PC-3 (cell line): ENCODE data around the gene SDSL. TPM values are rescaled to one million over a fixed set of nuclear protein-coding genes. Genes with fewer than 3 reads are reported as not detected.

Experiments
- ATAC-seq: fragments of 200-7000 bp; cut with Tn5 transposase; 2 replicates; pipeline ENCODE4 v1.9.1; 2020; ENCODE audit warnings: mild to moderate bottlenecking, moderate library complexity
- BruUV-seq: library from RNA; stranded (reverse); fragments of 400-500 nt; replicated peaks from 2 replicates; lab custom pipeline; 2021; lab: Mats Ljungman, UMichigan
- CTCF ChIA-PET: fragments of 300-600 bp; sonication (Branson Sonifier 250); formaldehyde crosslinking; loops from one replicate; lab custom pipeline; 2022; ENCODE audit warnings: antibody characterized with exemption; lab: Charles Lee
- POLR2A ChIA-PET: fragments of 300-600 bp; sonication (Branson Sonifier 250); formaldehyde crosslinking; loops from one replicate; lab custom pipeline; 2022; ENCODE audit warnings: antibody characterized with exemption; ENCODE audit not compliant: unreplicated experiment; lab: Charles Lee
- DNase-seq: peaks from one replicate; pipeline ENCODE4 v3.0.0-alpha.2; 2015
- H2AFZ ChIP-seq: fragments of 300-600 bp; sonication (generic); 2 replicates; pipeline ENCODE4 v1.6.0; 2016; ENCODE audit warnings: antibody characterized with exemption, low read length
- H3F3A ChIP-seq: fragments of 300-600 bp; sonication (generic); one replicate; pipeline ENCODE4 v1.6.0; 2017; ENCODE audit warnings: antibody characterized with exemption, low read length, control low read depth, mild to moderate bottlenecking; ENCODE audit not compliant: unreplicated experiment
- H3K27ac ChIP-seq: fragments of 300-600 bp; sonication (generic); 2 replicates; pipeline ENCODE4 v1.5.1; 2016; ENCODE audit warnings: mild to moderate bottlenecking, low read length
- H3K27me3 ChIP-seq: fragments of 300-600 bp; sonication (generic); 2 replicates; pipeline ENCODE4 v1.6.1; 2016; ENCODE audit warnings: low read length, mixed read lengths
- H3K36me3 ChIP-seq: fragments of 300-600 bp; sonication (generic); 2 replicates; pipeline ENCODE4 v1.6.1; 2016; ENCODE audit warnings: low read depth, mixed run types, low read length, mixed read lengths
- H3K4me1 ChIP-seq: fragments of 300-600 bp; sonication (generic); 2 replicates; pipeline ENCODE4 v1.5.1; 2016; ENCODE audit warnings: low read length; ENCODE audit not compliant: insufficient read depth
- H3K4me2 ChIP-seq: fragments of 300-600 bp; sonication (generic); 2 replicates; pipeline ENCODE4 v1.6.0; 2016; ENCODE audit warnings: low read length
- H3K4me3 ChIP-seq: fragments of 300-600 bp; sonication (generic); 2 replicates; pipeline ENCODE4 v1.5.1; 2016; ENCODE audit warnings: mild to moderate bottlenecking, low read length, mixed read lengths
- H3K79me2 ChIP-seq: fragments of 300-600 bp; sonication (generic); 2 replicates; pipeline ENCODE4 v1.6.1; 2017; ENCODE audit warnings: low read length, mixed read lengths
- H3K9ac ChIP-seq: fragments of 300-600 bp; sonication (generic); 2 replicates; pipeline ENCODE4 v1.6.0; 2016; ENCODE audit warnings: mild to moderate bottlenecking, low read length
- H3K9me2 ChIP-seq: fragments of 300-600 bp; sonication (generic); replicated peaks from 2 replicates; pipeline ENCODE4 v1.6.1; 2016; ENCODE audit warnings: mixed run types, low read length, mixed read lengths
- H3K9me3 ChIP-seq: fragments of 300-600 bp; sonication (generic); 2 replicates; pipeline ENCODE4 v1.6.1; 2016; ENCODE audit warnings: low read length, mixed read lengths
- H4K20me1 ChIP-seq: fragments of 300-600 bp; sonication (generic); 2 replicates; pipeline ENCODE4 v1.6.1; 2016; ENCODE audit warnings: low read length, mixed read lengths
- EZH2 ChIP-seq: fragments of 300-600 bp; sonication (generic); IDR thresholded peaks from one replicate; pipeline ENCODE4 v1.6.1; 2017; ENCODE audit warnings: antibody characterized with exemption, mild to moderate bottlenecking, low read length; ENCODE audit not compliant: unreplicated experiment
- EZH2phosphoT487 ChIP-seq: fragments of 300-600 bp; sonication (generic); IDR thresholded peaks from 2 replicates; pipeline ENCODE4 v1.6.1; 2018; ENCODE audit warnings: mild to moderate bottlenecking, antibody characterized with exemption, low read length, borderline replicate concordance
- intact Hi-C: fragments of 100-400 bp; cut with micrococcal nuclease; formaldehyde crosslinking; loops from 2 replicates; pipeline ENCODE4 v1.9.0; 2023
- total RNA-seq: library from RNA; depleted of rRNA; stranded (reverse); fragments of >200 nt; gene quantifications from 2 replicates; pipeline ENCODE4 v1.2.3, GENCODE V29; 2014
- TF ChIP-seq, protein P1 (sequence below): fragments of 300-600 bp; sonication (generic); conservative IDR thresholded peaks from 2 replicates; pipeline ENCODE4 v1.5.1; 2017; ENCODE audit warnings: antibody characterized with exemption, low read depth, mild to moderate bottlenecking, low read length

SDSL gene
- total RNA-seq, 1 experiment from 2014 or later, result 14.0 TPM

DNA sequence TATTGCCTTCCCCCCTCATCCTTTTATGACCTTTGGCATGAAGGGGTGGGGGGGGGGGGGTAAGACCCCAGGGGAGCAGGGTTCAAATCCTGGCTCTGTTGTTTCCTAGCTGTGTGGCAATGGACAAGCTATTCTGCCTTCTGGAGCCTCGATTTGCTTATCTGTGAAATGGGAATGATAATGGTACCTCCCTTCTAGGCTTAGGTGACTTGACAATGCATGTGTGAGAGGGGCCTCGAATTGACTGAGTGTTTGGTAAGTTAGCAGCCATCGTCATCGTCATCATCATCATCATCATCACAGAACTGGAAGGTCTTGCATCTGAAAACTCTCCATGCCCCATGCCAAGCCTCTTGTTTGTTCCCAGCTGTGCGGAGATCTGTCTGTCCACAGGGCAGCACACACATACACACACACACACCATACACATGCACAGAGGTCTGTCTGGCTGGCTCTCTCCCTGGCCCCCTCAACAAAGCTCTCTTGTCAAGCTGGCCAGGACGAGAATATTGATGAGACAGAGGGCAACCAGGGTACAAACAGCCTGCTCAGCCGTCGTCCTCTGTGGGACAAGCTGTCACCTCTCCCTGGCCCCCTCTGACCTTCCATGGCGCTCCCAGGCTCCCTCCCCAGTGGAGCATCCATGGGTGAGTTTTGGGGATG is 12.6 kb upstream of the SDSL start:
- H3K9ac ChIP-seq, result no peak overlapping the region
- DNase-seq (no peak), ATAC-seq (no peak)
- ChIA-PET CTCF (no interaction called here), POLR2A (no interaction called here)
- H3K9me3 ChIP-seq, result no peaks in the 10 kb centered on the region
- no TSS peak for BruUV-seq
- H3K27me3 ChIP-seq, result no peaks in the 10 kb centered on the region
- no peaks in the 10 kb centered on the region for H3K36me3 ChIP-seq
- H3K27ac ChIP-seq, result no peak overlapping the region
- intact Hi-C loops, result no loop called here
- TF ChIP-seq EZH2phosphoT487 (no peak), EZH2 (no peak)
- TF ChIP-seq, protein P1, sequence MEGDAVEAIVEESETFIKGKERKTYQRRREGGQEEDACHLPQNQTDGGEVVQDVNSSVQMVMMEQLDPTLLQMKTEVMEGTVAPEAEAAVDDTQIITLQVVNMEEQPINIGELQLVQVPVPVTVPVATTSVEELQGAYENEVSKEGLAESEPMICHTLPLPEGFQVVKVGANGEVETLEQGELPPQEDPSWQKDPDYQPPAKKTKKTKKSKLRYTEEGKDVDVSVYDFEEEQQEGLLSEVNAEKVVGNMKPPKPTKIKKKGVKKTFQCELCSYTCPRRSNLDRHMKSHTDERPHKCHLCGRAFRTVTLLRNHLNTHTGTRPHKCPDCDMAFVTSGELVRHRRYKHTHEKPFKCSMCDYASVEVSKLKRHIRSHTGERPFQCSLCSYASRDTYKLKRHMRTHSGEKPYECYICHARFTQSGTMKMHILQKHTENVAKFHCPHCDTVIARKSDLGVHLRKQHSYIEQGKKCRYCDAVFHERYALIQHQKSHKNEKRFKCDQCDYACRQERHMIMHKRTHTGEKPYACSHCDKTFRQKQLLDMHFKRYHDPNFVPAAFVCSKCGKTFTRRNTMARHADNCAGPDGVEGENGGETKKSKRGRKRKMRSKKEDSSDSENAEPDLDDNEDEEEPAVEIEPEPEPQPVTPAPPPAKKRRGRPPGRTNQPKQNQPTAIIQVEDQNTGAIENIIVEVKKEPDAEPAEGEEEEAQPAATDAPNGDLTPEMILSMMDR, result no peak
- H3K79me2 ChIP-seq, result no peaks in the 10 kb centered on the region
- peaks cover 7% of the 10 kb centered on the region for H3K4me1 ChIP-seq
- H3K4me3 ChIP-seq, result no peak overlapping the region
- H3K9me2 ChIP-seq, result no peaks in the 10 kb centered on the region
- no peaks in the 10 kb centered on the region for H3F3A ChIP-seq
- H2AFZ ChIP-seq, result no peak overlapping the region
- H4K20me1 ChIP-seq, result no peaks in the 10 kb centered on the region
- no peak overlapping the region for H3K4me2 ChIP-seq

DNA sequence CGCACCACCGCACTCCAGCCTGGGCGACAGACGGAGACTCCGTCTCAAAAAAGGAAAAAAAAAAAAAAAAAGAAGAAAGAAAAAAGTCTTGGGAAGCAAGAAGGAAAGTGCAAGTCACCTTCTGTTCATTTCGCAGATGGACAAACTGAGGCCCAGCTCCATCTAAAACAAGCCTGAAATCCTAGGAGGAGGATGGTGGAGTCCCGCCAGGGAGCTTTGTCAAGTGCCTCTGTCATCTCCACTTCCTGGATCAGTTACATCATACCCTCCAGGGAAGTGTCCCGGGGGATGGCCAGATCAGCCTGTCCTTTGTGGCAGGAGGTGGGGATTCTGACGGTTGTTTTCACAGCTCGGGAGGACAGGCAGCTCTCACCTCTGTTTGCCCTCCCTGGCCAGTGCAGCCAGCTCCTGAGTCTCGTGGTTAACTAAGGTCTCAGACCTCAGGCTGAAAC is 8.7 kb upstream of the SDSL start:
- no peak overlapping the region for H3K9ac ChIP-seq
- peak; percentile 46; the same call in 1 of the 2 replicates for ATAC-seq
- DNase-seq, result peak; percentile 25
- no peaks in the 10 kb centered on the region for H3K27me3 ChIP-seq
- intact Hi-C loops, result no loop called here
- H3K36me3 ChIP-seq, result no peaks in the 10 kb centered on the region
- no peaks in the 10 kb centered on the region for H4K20me1 ChIP-seq
- peak overlapping the region; percentile 45; the same call in 1 of the 2 replicates for H2AFZ ChIP-seq
- no peaks in the 10 kb centered on the region; the same call in 1 of the 2 replicates for H3K4me1 ChIP-seq
- no peaks in the 10 kb centered on the region for H3K9me3 ChIP-seq
- TF ChIP-seq EZH2phosphoT487, result no peak
- TF ChIP-seq EZH2, result no peak
- no peak overlapping the region for H3K4me2 ChIP-seq
- no peaks in the 10 kb centered on the region for H3K79me2 ChIP-seq
- H3K9me2 ChIP-seq, result no peaks in the 10 kb centered on the region
- BruUV-seq, result no TSS peak
- ChIA-PET POLR2A (no interaction called here), CTCF (no interaction called here)
- H3K27ac ChIP-seq, result no peak overlapping the region
- H3F3A ChIP-seq, result no peaks in the 10 kb centered on the region
- no peak overlapping the region for H3K4me3 ChIP-seq

DNA sequence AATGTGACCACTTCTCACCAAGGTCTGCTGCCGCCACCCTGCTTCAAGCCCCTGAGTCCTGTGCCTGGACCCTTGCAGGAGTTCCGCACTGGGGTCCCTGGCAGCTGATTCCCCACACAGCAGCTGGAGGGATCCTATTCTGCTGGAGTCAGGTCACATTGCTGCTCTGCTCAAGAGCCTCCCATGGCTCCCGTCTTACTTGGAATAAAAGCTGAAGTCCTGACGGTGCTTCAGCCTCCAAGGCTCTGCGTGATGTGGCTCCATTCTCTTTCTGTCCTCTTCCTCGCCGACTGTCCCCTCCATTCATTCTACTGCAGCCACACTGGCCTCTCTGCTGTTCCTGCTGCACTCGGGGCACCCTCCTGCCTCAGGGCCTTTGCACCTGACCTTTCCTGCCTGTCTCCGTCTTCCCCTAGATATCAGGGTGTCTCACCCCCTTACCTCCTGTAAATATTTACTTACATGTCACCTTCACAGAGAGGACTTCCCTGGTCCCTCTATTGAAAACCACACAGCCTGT is 7.6 kb upstream of the SDSL start:
- no peak overlapping the region for H2AFZ ChIP-seq
- no peak overlapping the region for H3K4me3 ChIP-seq
- no peaks in the 10 kb centered on the region for H3K79me2 ChIP-seq
- no peaks in the 10 kb centered on the region for H3K36me3 ChIP-seq
- intact Hi-C loops, result no loop called here
- H3K4me1 ChIP-seq, result no peaks in the 10 kb centered on the region; the same call in 1 of the 2 replicates
- POLR2A ChIA-PET, result no interaction called here
- H3K27ac ChIP-seq, result no peak overlapping the region
- no peaks in the 10 kb centered on the region for H3K27me3 ChIP-seq
- no peak for TF ChIP-seq EZH2phosphoT487
- TF ChIP-seq, protein P1, result no peak
- no peak for TF ChIP-seq EZH2
- no peaks in the 10 kb centered on the region for H3F3A ChIP-seq
- H4K20me1 ChIP-seq, result no peaks in the 10 kb centered on the region
- no peak overlapping the region for H3K4me2 ChIP-seq
- ATAC-seq (no peak), DNase-seq (no peak)
- no peaks in the 10 kb centered on the region for H3K9me2 ChIP-seq
- no peaks in the 10 kb centered on the region for H3K9me3 ChIP-seq
- CTCF ChIA-PET, result interaction anchor here (0.6 kb wide), 1 partner anchor 79 kb away, joined by 5 read pairs; no protein-coding TSS in a partner anchor
- no peak overlapping the region for H3K9ac ChIP-seq
- no TSS peak for BruUV-seq
